ENCODE results near the gene MTPN.
A peak's percentile ranks its signal among the peaks of the same experiment; 100 is the strongest.

MTPN gene

DNA sequence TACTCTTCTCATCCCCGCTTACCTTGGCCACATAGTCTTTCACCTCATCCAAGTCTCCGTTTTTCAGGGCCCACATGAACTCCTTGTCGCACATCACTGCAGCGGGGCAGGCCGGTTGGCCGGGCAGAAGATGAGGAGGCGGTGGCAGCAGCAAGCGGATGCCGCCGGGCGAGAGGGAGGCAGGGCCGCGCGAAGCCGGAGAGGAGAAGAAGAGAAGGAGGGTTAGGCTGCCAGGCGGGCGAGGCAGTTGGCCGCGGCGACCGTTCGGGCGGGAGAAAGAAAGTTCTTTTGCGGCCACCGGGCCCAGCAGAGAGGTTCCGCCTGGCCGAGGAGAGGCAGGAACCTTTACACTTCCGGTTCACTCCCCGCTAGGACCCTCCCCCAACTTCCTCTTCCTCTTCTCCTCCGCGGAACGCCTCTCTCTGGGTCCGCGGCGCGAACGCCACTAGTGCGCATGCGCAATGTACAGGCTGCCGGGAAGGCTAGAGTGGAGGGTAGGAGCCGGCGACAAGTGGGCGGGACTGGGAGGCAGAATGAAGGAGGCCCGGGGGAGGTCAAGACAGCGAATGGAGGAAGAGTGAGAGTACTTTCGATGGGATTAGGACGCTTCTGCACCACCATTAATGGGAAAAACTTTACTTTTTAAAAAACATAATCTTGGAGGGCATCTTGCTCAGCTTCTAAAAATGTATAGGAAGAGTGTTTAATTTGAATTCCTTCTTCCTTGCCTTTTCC lies at the start of gene MTPN:
Gene MTPN (minus strand): TSS at position 353 of the 735 bp plus-strand sequence. CDS start 259 bp downstream, at position 94.
- peak; percentile 92 for DNase-seq

GRCh38 chr7:136026209-136026608 lies 49.0 kb upstream of the MTPN start:
- no peak for DNase-seq

DNA sequence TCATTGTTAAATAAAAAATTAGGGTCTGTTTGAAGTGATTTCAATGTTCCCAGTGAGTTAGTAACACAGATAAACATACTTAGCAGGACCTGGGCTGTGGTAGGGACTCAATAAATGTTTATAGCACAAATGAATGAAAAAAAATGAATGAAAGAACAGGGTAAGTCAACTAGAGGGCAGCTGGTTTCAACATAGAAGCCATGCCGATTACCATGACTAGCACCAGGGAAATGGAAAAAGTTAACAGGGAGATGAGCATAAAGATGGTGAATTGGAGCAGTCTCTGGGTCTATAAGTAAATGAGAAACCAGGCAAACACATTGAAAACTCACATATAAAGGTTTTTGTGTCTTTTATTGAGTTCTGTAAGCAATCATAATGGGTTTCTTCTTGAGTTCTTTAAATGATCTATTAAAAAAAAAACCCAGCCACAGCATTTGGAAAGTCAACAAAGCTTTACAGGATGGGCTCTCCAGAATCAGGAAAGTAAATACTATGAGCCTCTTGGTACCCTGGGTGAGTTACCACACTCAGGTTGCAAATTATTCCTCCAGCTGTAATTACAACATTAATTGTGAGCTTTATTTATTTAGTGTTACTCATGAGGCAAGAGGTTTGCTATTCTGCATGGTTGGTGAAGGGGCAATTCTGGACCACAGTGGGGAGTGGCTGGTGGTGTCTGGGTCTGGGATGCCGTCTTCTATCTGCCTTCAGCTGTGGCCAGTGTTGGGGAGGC lies 46.1 kb upstream of the MTPN start:
- DNase-seq = peak; percentile 34

GRCh38 chr7:136020556-136020955 lies 43.4 kb upstream of the MTPN start:
- DNase-seq = no peak

DNA sequence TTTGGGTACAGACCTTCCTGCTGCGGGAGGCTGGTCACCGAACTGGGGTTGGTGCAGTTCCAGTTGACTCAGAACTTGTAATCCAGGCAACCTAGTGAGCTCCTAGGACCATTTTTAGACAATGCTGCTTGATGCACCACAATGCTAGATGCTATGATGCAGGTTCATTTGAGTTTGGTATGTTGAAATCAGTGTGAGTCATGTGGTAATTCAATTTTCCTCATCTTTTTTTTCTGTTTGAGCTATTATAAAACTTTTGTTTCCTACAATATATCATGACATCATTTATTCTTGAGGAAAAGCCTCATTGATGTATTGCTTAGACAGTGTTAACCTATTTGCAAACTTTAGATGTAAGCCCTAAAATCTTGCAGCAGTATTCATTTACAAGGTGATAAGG lies 40.9 kb upstream of the MTPN start:
- DNase-seq = no peak

DNA sequence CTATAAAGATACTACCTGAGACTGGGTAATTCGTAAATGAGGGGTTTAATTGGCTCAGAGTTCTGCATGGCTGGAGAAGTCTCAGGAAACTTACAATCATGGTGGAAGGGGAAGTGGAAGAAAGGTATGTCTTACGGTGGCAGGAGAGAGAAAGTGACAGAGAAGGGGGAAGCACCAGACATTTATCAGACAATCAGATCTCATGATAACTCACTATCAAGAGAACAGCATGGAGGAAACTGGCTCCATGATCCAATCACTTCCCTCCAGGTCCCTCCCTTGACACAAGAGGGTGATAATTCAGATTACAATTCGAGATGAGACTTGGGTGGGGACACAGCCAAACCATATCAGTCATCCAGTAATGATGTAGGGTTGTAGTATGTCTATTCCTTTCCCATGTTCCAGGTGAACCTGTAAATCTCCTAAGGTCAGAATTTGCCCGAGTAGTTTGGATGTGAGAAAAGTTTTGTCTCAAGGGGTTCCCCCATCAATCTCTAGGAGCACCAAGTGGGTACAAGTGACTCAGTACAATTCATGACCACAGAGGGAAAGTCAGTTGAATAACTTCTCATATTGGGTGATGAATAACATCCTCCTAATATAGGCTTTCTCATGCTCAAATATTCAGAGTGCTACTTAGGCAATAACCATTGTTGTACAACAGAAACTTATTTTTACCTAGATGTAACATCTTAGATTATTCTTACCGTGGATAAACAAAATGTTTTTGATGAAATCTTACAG lies 39.7 kb upstream of the MTPN start:
- no peak for DNase-seq

DNA sequence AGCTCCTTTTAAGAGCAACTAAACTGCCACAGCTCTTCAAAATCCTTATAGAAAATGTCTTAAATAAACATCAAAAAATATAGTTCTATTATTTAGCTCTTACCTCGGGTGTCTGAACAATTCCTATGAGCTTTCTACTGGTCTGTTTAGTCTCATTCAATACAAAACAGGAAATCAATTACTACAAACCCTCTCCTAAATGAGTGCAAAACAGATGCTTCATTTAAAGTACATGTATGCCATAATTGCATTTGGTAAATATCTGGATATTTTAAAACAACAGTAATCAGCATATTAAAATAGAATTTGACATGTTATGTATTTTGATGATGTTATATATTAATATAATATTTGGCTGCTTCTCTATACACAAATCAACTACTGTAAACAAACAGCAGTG lies 38.5 kb upstream of the MTPN start:
- DNase-seq = no peak

DNA sequence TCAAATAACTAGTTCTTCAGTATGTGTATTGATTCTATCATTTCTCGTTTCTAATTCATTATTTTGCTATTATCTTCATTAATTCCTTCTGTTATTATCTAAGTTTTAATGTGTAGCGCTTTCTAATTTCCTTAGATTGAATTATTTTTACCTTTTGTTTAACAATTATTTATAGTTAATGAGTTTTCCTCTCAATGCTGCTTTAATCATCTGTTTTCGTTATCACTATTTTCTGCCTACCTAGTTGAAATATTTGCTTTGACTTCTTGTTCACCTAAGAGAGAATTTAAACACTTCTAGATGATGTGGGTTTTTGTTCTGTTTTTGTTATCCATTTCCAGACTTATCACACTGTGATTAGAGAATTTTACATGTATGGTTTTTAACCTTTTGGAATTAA lies 37.5 kb upstream of the MTPN start:
- DNase-seq = no peak

DNA sequence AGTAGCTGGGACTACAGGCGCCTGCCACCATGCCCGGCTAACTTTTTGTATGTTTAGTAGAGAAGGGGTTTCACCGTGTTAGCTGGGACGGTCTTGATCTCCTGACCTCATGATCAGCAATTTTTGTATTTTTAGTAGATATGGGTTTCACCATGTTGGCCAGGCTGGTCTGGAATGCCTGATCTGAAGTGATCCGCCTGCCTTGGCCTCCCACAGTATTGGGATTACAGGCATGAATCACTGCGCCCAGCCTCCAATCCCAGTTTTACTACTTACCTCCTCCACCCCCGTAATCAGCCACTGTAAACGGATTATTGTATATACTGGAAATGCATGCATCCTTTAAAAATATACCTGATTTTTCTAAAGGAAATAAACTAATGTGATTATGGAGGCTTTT lies 35.1 kb upstream of the MTPN start:
- no peak for DNase-seq

- no peak for DNase-seq
Observed at GRCh38 chr7:136009488-136010079, 32.4 kb upstream of the MTPN start.

DNA sequence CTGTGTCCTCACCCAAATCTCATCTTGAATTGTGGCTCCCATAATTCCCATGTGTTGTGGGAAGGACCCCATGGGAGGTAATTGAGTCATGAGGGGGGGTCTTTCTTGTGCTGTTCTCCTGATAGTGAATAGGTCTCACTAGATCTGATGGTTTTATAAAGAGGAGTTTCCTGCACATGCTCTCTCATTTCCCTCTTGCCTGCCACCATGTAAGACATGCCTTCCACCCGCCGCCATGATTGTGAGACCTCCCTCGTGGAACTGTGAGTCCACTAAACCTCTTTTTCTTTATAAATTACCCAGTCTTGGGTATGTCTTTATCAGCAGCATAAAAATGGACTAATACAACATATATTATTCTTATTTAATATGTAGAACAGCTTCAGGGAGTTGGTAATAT lies 29.0 kb upstream of the MTPN start:
- DNase-seq = no peak

- no peak for DNase-seq
Observed at GRCh38 chr7:136004083-136004482, 26.9 kb upstream of the MTPN start.

GRCh38 chr7:136002802-136003201 lies 25.6 kb upstream of the MTPN start:
- no peak for DNase-seq

GRCh38 chr7:136000288-136000913 lies 23.2 kb upstream of the MTPN start:
- no peak for DNase-seq

GRCh38 chr7:135998081-135998480 lies 20.9 kb upstream of the MTPN start:
- no peak for DNase-seq

GRCh38 chr7:135995748-135996147 lies 18.6 kb upstream of the MTPN start:
- no peak for DNase-seq

- no peak for DNase-seq
Observed at GRCh38 chr7:135994466-135995205, 17.5 kb upstream of the MTPN start.

- DNase-seq = no peak
Observed at GRCh38 chr7:135993950-135994349, 16.8 kb upstream of the MTPN start.

- no peak for DNase-seq
Observed at GRCh38 chr7:135991906-135992305, 14.7 kb upstream of the MTPN start.

DNA sequence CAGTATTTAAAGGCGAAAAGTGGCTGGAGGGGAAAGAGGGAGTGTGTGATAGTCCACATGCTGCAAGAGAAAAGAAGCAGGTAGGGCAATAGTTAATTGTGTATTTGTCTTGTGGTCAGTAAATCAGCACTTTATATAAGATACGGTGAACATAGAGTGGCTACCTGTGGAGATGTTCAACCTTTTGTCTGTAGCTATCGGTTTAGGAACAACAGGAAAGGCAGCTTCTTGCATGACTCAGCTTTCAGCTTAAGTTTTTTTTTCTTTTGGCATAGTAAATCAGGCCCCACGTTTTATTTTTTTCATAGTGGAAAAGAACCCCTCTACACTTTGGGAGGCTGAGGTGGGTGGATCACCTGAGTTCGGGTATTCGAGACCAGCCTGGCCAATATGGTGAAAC lies 14.2 kb upstream of the MTPN start:
- no peak for DNase-seq

DNA sequence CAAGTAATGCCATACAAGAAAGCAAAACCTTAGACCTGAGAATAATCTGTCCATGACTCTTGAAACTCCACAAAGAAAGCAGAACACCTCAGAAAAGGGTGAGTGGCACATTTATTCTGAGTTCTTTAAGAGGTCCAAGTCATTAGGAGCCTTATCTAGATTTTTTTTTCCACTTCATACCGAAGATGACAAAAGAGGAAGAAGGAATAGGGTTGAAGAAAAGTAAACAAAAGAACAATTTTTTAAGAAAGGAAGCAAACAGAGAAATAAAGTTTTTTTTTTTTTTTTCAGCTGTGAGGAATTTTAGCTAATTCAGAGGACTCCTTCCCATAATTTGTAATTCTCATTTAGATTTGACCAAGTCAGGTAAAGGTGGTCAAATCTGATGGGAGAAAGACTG lies 13.1 kb upstream of the MTPN start:
- no peak for DNase-seq

GRCh38 chr7:135981958-135982646 lies 4.9 kb upstream of the MTPN start:
- no peak for DNase-seq
